GM12878 (cell line): Measurements from ENCODE around the gene HERC5. TPM values are rescaled to one million over a fixed set of nuclear protein-coding genes. Genes with fewer than 3 reads are reported as not detected.

Experiments
- ATAC-seq: fragments of 200-7000 bp; cut with Tn5 transposase; 3 replicates; pipeline ENCODE4 v1.9.1; 2020; ENCODE audit warnings: mild to moderate bottlenecking, moderate library complexity
- BruUV-seq: library from RNA; stranded (reverse); fragments of 400-500 nt; replicated peaks from 2 replicates; lab custom pipeline; 2021; lab: Mats Ljungman, UMichigan
- CTCF ChIA-PET: fragments of 300-600 bp; sonication (Branson Sonifier 250); formaldehyde crosslinking; extraction: SDS; loops from one replicate; lab custom pipeline; 2021; ENCODE audit warnings: inconsistent platforms; lab: Yijun Ruan, JAX
- POLR2A ChIA-PET: fragments of 350-600 bp; formaldehyde crosslinking; extraction: SDS; loops from one replicate; lab custom pipeline; 2021; ENCODE audit warnings: inconsistent platforms; lab: Charles Lee
- RAD21 ChIA-PET: fragments of 300-600 bp; sonication (Branson Sonifier 250); formaldehyde crosslinking; loops from one replicate; lab custom pipeline; 2023; ENCODE audit warnings: antibody characterized with exemption; ENCODE audit not compliant: unreplicated experiment; lab: Charles Lee
- SMC1A ChIA-PET: fragments of 300-600 bp; sonication (Branson Sonifier 250); formaldehyde crosslinking; loops from one replicate; lab custom pipeline; 2023; ENCODE audit not compliant: unreplicated experiment, uncharacterized antibody; lab: Charles Lee
- DNase-seq: peaks from one replicate; pipeline ENCODE4 v3.0.0-alpha.2; 2011; ENCODE audit warnings: low read depth, low spot score
- FAIRE-seq: peaks from 3 replicates; lab custom pipeline; 2011; peaks lifted over from hg19 to GRCh38; lab: Jason Lieb, UNC
- H2AFZ ChIP-seq: 2 replicates; pipeline ENCODE4 v1.6.0; 2011; ENCODE audit warnings: low read depth, low read length, control low read depth; ENCODE audit not compliant: control insufficient read depth
- H3K27ac ChIP-seq: 2 replicates; pipeline ENCODE4 v1.5.1; 2011; ENCODE audit warnings: control low read depth; ENCODE audit not compliant: control insufficient read depth, insufficient read depth
- H3K27me3 ChIP-seq, 2 experiments: replicated peaks in 1 of 2; 2 replicates each; pipeline versions ENCODE4 v1.6.0 to v1.6.1; 2011; ENCODE audit warnings: low read length in 1 of 2; ENCODE audit not compliant: control insufficient read depth in 2 of 2, insufficient read depth in 2 of 2
- H3K36me3 ChIP-seq, 2 experiments: 2 replicates each; pipeline ENCODE4 v1.5.1; 2011; ENCODE audit warnings: low read length in 1 of 2; ENCODE audit not compliant: control insufficient read depth in 2 of 2, insufficient read depth in 2 of 2
- H3K4me1 ChIP-seq: 2 replicates; pipeline ENCODE4 v1.6.1; 2011; ENCODE audit warnings: mild to moderate bottlenecking, low read length, moderate library complexity, mixed read lengths; ENCODE audit not compliant: control insufficient read depth, insufficient read depth
- H3K4me2 ChIP-seq: 2 replicates; pipeline ENCODE4 v1.6.0; 2011; ENCODE audit warnings: control low read depth; ENCODE audit not compliant: control insufficient read depth, insufficient read depth
- H3K4me3 ChIP-seq: fragments of 200-600 bp; sonication (generic); 2 replicates; pipeline ENCODE4 v1.5.1; 2016
- H3K79me2 ChIP-seq: 2 replicates; pipeline ENCODE4 v1.6.0; 2011; ENCODE audit warnings: low read length; ENCODE audit not compliant: control insufficient read depth, insufficient read depth
- H3K9ac ChIP-seq: 2 replicates; pipeline ENCODE4 v1.8.0; 2011; ENCODE audit warnings: low read length, control low read depth, mixed read lengths; ENCODE audit not compliant: control insufficient read depth, insufficient read depth
- H3K9me3 ChIP-seq: replicated peaks from 3 replicates; pipeline ENCODE4 v1.5.1; 2011; ENCODE audit warnings: mild to moderate bottlenecking, low read length; ENCODE audit not compliant: control insufficient read depth, insufficient read depth
- H4K20me1 ChIP-seq: 2 replicates; pipeline ENCODE4 v1.6.0; 2011; ENCODE audit not compliant: control insufficient read depth, insufficient read depth
- BCLAF1 ChIP-seq: fragments of 450-650 bp; IDR thresholded peaks from 2 replicates; pipeline ENCODE4 v1.6.1; 2017; ENCODE audit warnings: antibody characterized with exemption, mild to moderate bottlenecking, moderate library complexity
- EGR1 ChIP-seq, 2 experiments: IDR thresholded peaks; 1 replicate in 1 of 2; 2 replicates in 1 of 2; pipeline ENCODE4 v1.6.1; 2011 to 2012; ENCODE audit warnings: low read depth in 2 of 2, low read length in 2 of 2, borderline replicate concordance in 1 of 2, mild to moderate bottlenecking in 1 of 2, moderate library complexity in 1 of 2
- ETV6 ChIP-seq, 2 experiments: fragments of 450-650 bp in 1 of 2; IDR thresholded peaks in 1 of 2; conservative IDR thresholded peaks in 1 of 2; 2 replicates each; pipeline ENCODE4 v1.6.1; 2014; ENCODE audit warnings: antibody characterized with exemption in 1 of 2, borderline replicate concordance in 1 of 2, low read depth in 1 of 2, mild to moderate bottlenecking in 1 of 2, moderate library complexity in 1 of 2
- FOS ChIP-seq: IDR thresholded peaks from 3 replicates; pipeline ENCODE4 v1.6.1; 2011; ENCODE audit warnings: borderline replicate concordance; ENCODE audit not compliant: insufficient read length; ENCODE audit errors: extremely low read depth
- FOXM1 ChIP-seq: IDR thresholded peaks from 2 replicates; pipeline ENCODE4 v1.6.1; 2012; ENCODE audit warnings: low read depth, mild to moderate bottlenecking, inconsistent platforms, low read length, moderate library complexity
- LARP7 ChIP-seq: fragments of 450-650 bp; IDR thresholded peaks from 2 replicates; pipeline ENCODE4 v1.6.1; 2017; ENCODE audit warnings: mild to moderate bottlenecking
- MXI1 ChIP-seq: fragments of 150-350 bp; IDR thresholded peaks from 2 replicates; pipeline ENCODE4 v1.6.1; 2011; ENCODE audit warnings: low read depth, mild to moderate bottlenecking, inconsistent platforms, low read length, improper control_type of control experiment
- NFXL1 ChIP-seq: fragments of 450-650 bp; IDR thresholded peaks from 2 replicates; pipeline ENCODE4 v1.6.1; 2017; ENCODE audit warnings: antibody characterized with exemption, mild to moderate bottlenecking, borderline replicate concordance
- NR2C1 ChIP-seq: fragments of 450-650 bp; IDR thresholded peaks from 2 replicates; pipeline ENCODE4 v1.6.1; 2017; ENCODE audit warnings: antibody characterized with exemption, mild to moderate bottlenecking, moderate library complexity
- PAX8 ChIP-seq: fragments of 450-650 bp; IDR thresholded peaks from 2 replicates; pipeline ENCODE4 v1.6.1; 2017; ENCODE audit warnings: mild to moderate bottlenecking, moderate library complexity
- POLR2AphosphoS5 ChIP-seq: IDR thresholded peaks from 2 replicates; pipeline ENCODE4 v1.6.1; 2011; ENCODE audit warnings: mild to moderate bottlenecking, low read length, inconsistent platforms
- RAD21 ChIP-seq: IDR thresholded peaks from 2 replicates; pipeline ENCODE4 v1.6.1; 2011; ENCODE audit warnings: mild to moderate bottlenecking, low read depth, low read length, moderate library complexity; ENCODE audit not compliant: insufficient read depth
- RUNX3 ChIP-seq: IDR thresholded peaks from 2 replicates; pipeline ENCODE4 v1.6.1; 2012; ENCODE audit warnings: low read length, inconsistent platforms
- SMAD5 ChIP-seq: IDR thresholded peaks from 2 replicates; pipeline ENCODE4 v1.6.1; 2016; ENCODE audit warnings: antibody characterized with exemption, low read depth
- SMC3 ChIP-seq: IDR thresholded peaks from 2 replicates; pipeline ENCODE4 v1.6.1; 2011; ENCODE audit warnings: low read length, improper control_type of control experiment, borderline replicate concordance
- STAT1 ChIP-seq: fragments of 450-650 bp; conservative IDR thresholded peaks from 2 replicates; pipeline ENCODE4 v1.6.1; 2014; ENCODE audit warnings: antibody characterized with exemption, mild to moderate bottlenecking
- STAT3 ChIP-seq: IDR thresholded peaks from 2 replicates; pipeline ENCODE4 v1.6.1; 2011; ENCODE audit warnings: low read depth, low read length, improper control_type of control experiment
- YBX1 ChIP-seq: fragments of 450-650 bp; IDR thresholded peaks from 2 replicates; pipeline ENCODE4 v1.6.1; 2016; ENCODE audit warnings: antibody characterized with exemption
- ZZZ3 ChIP-seq: IDR thresholded peaks from 2 replicates; pipeline ENCODE4 v1.6.1; 2011; ENCODE audit warnings: low read depth; ENCODE audit not compliant: control insufficient read depth, insufficient read length
- WGBS: methylation state at CpG from one replicate; pipeline ENCODE4 v1.1.6; 2016; ENCODE audit warnings: low lambda C conversion rate; ENCODE audit not compliant: insufficient replicate concordance, insufficient coverage; ENCODE audit errors: missing lambda C conversion rate; 5-methylcytosine and 5-hydroxymethylcytosine counted together
- in situ Hi-C: fragments of 300-500 bp; cut with MboI; formaldehyde crosslinking; loops from 9 replicates; pipeline ENCODE4 v1.14.3; 2018; ENCODE audit warnings: mixed read lengths
- intact Hi-C: fragments of 100-400 bp; cut with micrococcal nuclease; formaldehyde crosslinking; loops from one replicate; pipeline ENCODE4 v1.14.2; 2022; ENCODE audit not compliant: unreplicated experiment
- polyA plus RNA-seq, 11 experiments: library from polyadenylated mRNA; depleted of rRNA in 4 of 11; unstranded in 6 of 11; stranded (reverse) in 5 of 11; fragments of >200 nt; fragmentation: Nextera tagmentation in 4 of 11; fragmentation: Illumina TruSeq in 1 of 11; extraction: Ambion mirVana in 4 of 11; extraction: Trizol in 1 of 11; gene quantifications; 1 replicate in 1 of 11; 2 replicates in 10 of 11; pipeline versions ENCODE4 v1.2.1 to v1.2.3, GENCODE V29; 2011 to 2016; ENCODE audit warnings: inconsistent platforms in 2 of 11, missing spikeins in 2 of 11, low read depth in 1 of 11
- total RNA-seq, 4 experiments: library from RNA; depleted of rRNA in 3 of 4; stranded (reverse); fragments of >200 nt in 3 of 4; fragmentation: Illumina TruSeq in 1 of 4; extraction: Trizol in 1 of 4; gene quantifications; 2 replicates each; pipeline versions ENCODE4 v1.2.1 to v1.2.3, GENCODE V29; 2013 to 2021

The HERC5 gene
- total and polyA plus RNA-seq, 10 of the 15 experiments (the other 5 are each of a cell fraction or from before 2014, with no cell fraction given), result 12.5 to 60.7 (median 25.1) TPM

GRCh38 chr4:88517825-88518224, 60.9 kb downstream of the HERC5 start:
- no TSS peak for BruUV-seq
- peaks cover 17% of the 10 kb centered on the region for H3K79me2 ChIP-seq
- in situ Hi-C loops (loop anchor here (5.0 to 25.0 kb wide), 5 partner anchors 146 to 831 kb away; no protein-coding TSS in a partner anchor), intact Hi-C loops (loop anchor here (5.0 kb wide), 1 partner anchor 671 kb away; no protein-coding TSS in a partner anchor)
- ChIA-PET POLR2A (no interaction called here), SMC1A (interaction anchor here (1.0 to 7.6 kb wide), 6 partner anchors 62 to 307 kb away, joined by 3 to 112 read pairs (median 4); no protein-coding TSS in a partner anchor), RAD21 (interaction anchor here (1.1 to 7.0 kb wide), 5 partner anchors 10 to 299 kb away, joined by 3 to 106 read pairs (median 6); partner anchors contain the start of genes HERC5 and HERC6), CTCF (interaction anchor here (0.8 to 10.0 kb wide), 5 partner anchors 148 to 668 kb away, joined by 3 to 172 read pairs (median 6); no protein-coding TSS in a partner anchor)
- peaks cover 0 to 20% of the 10 kb centered on the region in 2 experiments; a peak in 2 of 4 replicates for H3K36me3 ChIP-seq
- FAIRE-seq (no peak), ATAC-seq (no peak), DNase-seq (no peak)
- H3K9ac ChIP-seq, result no peak overlapping the region
- no peak overlapping the region for H3K4me2 ChIP-seq
- no peaks in the 10 kb centered on the region for H4K20me1 ChIP-seq
- no peak overlapping the region for H3K4me3 ChIP-seq
- no peaks in the 10 kb centered on the region for H3K4me1 ChIP-seq
- WGBS, result 43% methylated on average over 3 of the region's 3 CpGs
- H3K27ac ChIP-seq, result no peak overlapping the region
- no peaks in the 10 kb centered on the region for H3K9me3 ChIP-seq
- H2AFZ ChIP-seq, result no peak overlapping the region
- TF ChIP-seq RUNX3 (no peak), NFXL1 (no peak), ETV6 (conservative IDR thresholded peaks at IDR 0.05 in 1 of 2, IDR thresholded peaks at IDR 0.05 in 1 of 2; ENCODE audit: borderline replicate concordance in 1 of 2, low read depth in 1 of 2) (no peak), POLR2AphosphoS5 (no peak), FOXM1 (no peak), MXI1 (no peak), STAT1 (no peak), NR2C1 (no peak), SMC3 (no peak), ZZZ3 (no peak), STAT3 (no peak), LARP7 (no peak), BCLAF1 (no peak), FOS (no peak), EGR1 (IDR thresholded peaks at IDR 0.05; ENCODE audit: borderline replicate concordance in 1 of 2, low read depth in 2 of 2, low read length in 2 of 2) (no peak), PAX8 (no peak), YBX1 (no peak), RAD21 (no peak), SMAD5 (no peak)
- H3K27me3 ChIP-seq, result no peaks in the 10 kb centered on the region
